K562 (cell line): ENCODE data around the gene AHI1. TPM values are rescaled to one million over a fixed set of nuclear protein-coding genes. Genes with fewer than 3 reads are reported as not detected.
A peak's percentile ranks its signal among the peaks of the same experiment; 100 is the strongest.

Source experiments
- CBX5 ChIP-seq: IDR thresholded peaks from 2 replicates; pipeline ENCODE4 v1.6.1; 2014; ENCODE audit warnings: low read depth, borderline replicate concordance
- CC2D1A ChIP-seq: fragments of 450-650 bp; IDR thresholded peaks from 2 replicates; pipeline ENCODE4 v1.6.1; 2017; ENCODE audit warnings: mild to moderate bottlenecking
- CCNT2 ChIP-seq: IDR thresholded peaks from 2 replicates; pipeline ENCODE4 v1.6.1; 2011; ENCODE audit warnings: borderline replicate concordance, low read depth, mild to moderate bottlenecking, moderate library complexity, mixed read lengths, low read length; ENCODE audit not compliant: insufficient read length; ENCODE audit errors: extremely low read depth
- GTF2E2 ChIP-seq: fragments of 200-800 bp; sonication (Bioruptor generic); IDR thresholded peaks from 2 replicates; pipeline ENCODE4 v1.6.1; 2016; ENCODE audit warnings: missing genetic modification characterization, missing compliant biosample characterization
- HOMEZ ChIP-seq: fragments of 250-450 bp; sonication (Bioruptor Pico); IDR thresholded peaks from 2 replicates; pipeline ENCODE4 v1.4.0; 2020; ENCODE audit warnings: mild to moderate bottlenecking, moderate library complexity
- IFI16 ChIP-seq: fragments of 250-450 bp; sonication (Bioruptor Pico); IDR thresholded peaks from 2 replicates; pipeline ENCODE4 v2.1.2; 2022; ENCODE audit warnings: mild to moderate bottlenecking, inconsistent platforms
- IRF1 ChIP-seq: sonication (generic); formaldehyde crosslinking; IDR thresholded peaks from 2 replicates; pipeline ENCODE4 v1.8.0; 2022; ENCODE audit warnings: missing genetic modification reagents, mild to moderate bottlenecking, borderline replicate concordance
- MAFF ChIP-seq: IDR thresholded peaks from 2 replicates; pipeline ENCODE4 v1.6.1; 2012; ENCODE audit warnings: low read length, improper control_type of control experiment
- MAX ChIP-seq: sonication (generic); formaldehyde crosslinking; IDR thresholded peaks from 2 replicates; pipeline ENCODE4 v1.9.0; 2022; ENCODE audit warnings: mild to moderate bottlenecking, missing genetic modification reagents
- MCM2 ChIP-seq: fragments of 450-650 bp; IDR thresholded peaks from 2 replicates; pipeline ENCODE4 v1.6.1; 2017; ENCODE audit warnings: low read depth, mild to moderate bottlenecking
- MECOM ChIP-seq: fragments of 250-450 bp; sonication (Bioruptor Pico); IDR thresholded peaks from 2 replicates; pipeline ENCODE4 v1.8.0; 2022; ENCODE audit warnings: inconsistent platforms
- RBFOX2 ChIP-seq: fragments of 200-400 bp; formaldehyde crosslinking; IDR thresholded peaks from 2 replicates; pipeline ENCODE4 v1.6.1; 2017; ENCODE audit warnings: low read depth, mild to moderate bottlenecking, low read length, moderate library complexity
- RHOXF2B ChIP-seq: fragments of 250-450 bp; sonication (Bioruptor Pico); conservative IDR thresholded peaks from 2 replicates; pipeline ENCODE4 v1.5.1; 2021
- SMAD4 ChIP-seq: fragments of 250-450 bp; sonication (Bioruptor Pico); conservative IDR thresholded peaks from 2 replicates; pipeline ENCODE4 v1.8.0; 2021; ENCODE audit warnings: inconsistent platforms, mild to moderate bottlenecking, moderate library complexity
- STAT5B ChIP-seq: fragments of 250-450 bp; sonication (Bioruptor Pico); IDR thresholded peaks from 2 replicates; pipeline ENCODE4 v1.8.0; 2021; ENCODE audit warnings: mild to moderate bottlenecking, inconsistent platforms
- TAF9B ChIP-seq: fragments of 450-650 bp; IDR thresholded peaks from 2 replicates; pipeline ENCODE4 v1.6.1; 2018; ENCODE audit warnings: mild to moderate bottlenecking; ENCODE audit not compliant: partially characterized antibody
- TGIF2 ChIP-seq: sonication (generic); formaldehyde crosslinking; IDR thresholded peaks from 2 replicates; pipeline ENCODE4 v1.8.1; 2022; ENCODE audit warnings: mild to moderate bottlenecking, missing genetic modification reagents, moderate library complexity
- TOE1 ChIP-seq, 2 experiments: fragments of 450-650 bp in 1 of 2; sonication (generic) in 1 of 2; formaldehyde crosslinking in 1 of 2; IDR thresholded peaks; 2 replicates each; pipeline versions ENCODE4 v1.7.1 to v1.8.0; 2016 to 2022; ENCODE audit warnings: borderline replicate concordance in 2 of 2, mild to moderate bottlenecking in 2 of 2, antibody characterized with exemption in 1 of 2, inconsistent platforms in 1 of 2, low read depth in 1 of 2, missing genetic modification reagents in 1 of 2, moderate library complexity in 1 of 2
- ZNF384 ChIP-seq: IDR thresholded peaks from 2 replicates; pipeline ENCODE4 v1.6.1; 2012; ENCODE audit warnings: low read depth, low read length, improper control_type of control experiment
- ZNF408 ChIP-seq: fragments of 250-450 bp; sonication (Bioruptor Pico); IDR thresholded peaks from 2 replicates; pipeline ENCODE4 v1.4.0; 2020; ENCODE audit warnings: low read depth, mild to moderate bottlenecking, moderate library complexity
- polyA plus RNA-seq, 8 experiments: library from polyadenylated mRNA; depleted of rRNA in 4 of 8; stranded (reverse) in 5 of 8; unstranded in 3 of 8; fragments of >200 nt; fragmentation: Nextera tagmentation in 2 of 8; fragmentation: Illumina TruSeq in 1 of 8; extraction: Ambion mirVana in 2 of 8; extraction: Trizol in 1 of 8; gene quantifications; 2 replicates each; pipeline versions ENCODE4 v1.2.1 to v1.2.3, GENCODE V29; 2011 to 2014; ENCODE audit warnings: inconsistent platforms in 1 of 8, missing spikeins in 1 of 8
- total RNA-seq, 7 experiments: library from RNA; depleted of rRNA in 6 of 7; stranded (reverse); fragments of >200 nt in 6 of 7; fragmentation: Illumina TruSeq in 2 of 7; extraction: Trizol in 2 of 7; gene quantifications; 2 replicates each; pipeline versions ENCODE4 v1.2.1 to v1.2.3, GENCODE V29; 2011 to 2021; ENCODE audit warnings: low replicate concordance in 1 of 7
- TF ChIP-seq, protein P1 (sequence below): sonication (generic); formaldehyde crosslinking; IDR thresholded peaks from 2 replicates; pipeline ENCODE4 v1.8.0; 2023; ENCODE audit warnings: mild to moderate bottlenecking, missing genetic modification reagents
- TF ChIP-seq, protein P2 (sequence below): sonication (generic); formaldehyde crosslinking; IDR thresholded peaks from 2 replicates; pipeline ENCODE4 v1.8.0; 2022; ENCODE audit warnings: missing genetic modification reagents, mild to moderate bottlenecking, borderline replicate concordance

Gene AHI1
- total and polyA plus RNA-seq, 9 of the 15 experiments (the other 6 are each of a cell fraction or from before 2014, with no cell fraction given): 24.7 to 54.9 (median 32.2) TPM

DNA sequence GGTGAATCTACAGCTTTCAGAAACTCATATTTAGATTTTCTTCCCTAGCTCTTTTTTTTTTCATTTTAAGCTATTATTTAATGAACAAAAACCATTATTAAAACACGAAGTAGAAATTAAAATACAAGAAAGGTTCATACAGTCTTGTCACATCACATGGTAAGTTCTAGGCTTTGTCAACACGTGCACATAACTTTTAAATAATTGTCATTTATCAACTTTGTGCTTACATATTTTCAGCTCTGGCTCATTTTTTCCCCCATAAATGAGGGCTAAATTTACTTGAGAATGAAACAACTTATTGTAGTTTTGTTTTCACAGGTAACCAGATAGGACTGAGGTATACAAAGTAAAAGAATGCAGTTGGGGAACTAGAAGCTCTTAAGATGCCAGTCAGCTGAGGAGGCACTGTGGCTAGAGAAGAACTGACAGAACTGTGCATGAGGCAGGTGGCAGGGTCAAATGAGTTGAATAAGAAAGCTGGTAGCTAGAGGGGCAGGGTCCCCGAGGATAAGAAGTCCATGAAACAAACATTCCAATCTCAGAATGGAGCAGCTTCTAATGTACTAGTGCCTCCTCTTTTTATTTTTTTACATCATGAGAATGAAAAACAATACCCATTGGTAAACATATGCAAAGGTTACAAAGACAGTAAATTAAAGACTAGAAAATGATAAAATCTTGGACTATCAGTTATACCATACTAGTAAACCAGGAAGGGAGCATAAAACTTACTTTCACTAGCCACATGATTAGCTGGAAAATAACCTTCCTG is 174.9 kb downstream of the AHI1 start (continued):
- TF ChIP-seq IRF1: 0 out of 2 replicates have a peak, but pooled peaks have one; percentile 5
- TF ChIP-seq TAF9B: no peak
- no peak for TF ChIP-seq IFI16 (CRISPR knock-in tag)
- TF ChIP-seq ZNF408 (CRISPR knock-in tag): no peak
- TF ChIP-seq CCNT2: no peak
- TF ChIP-seq, protein P1, sequence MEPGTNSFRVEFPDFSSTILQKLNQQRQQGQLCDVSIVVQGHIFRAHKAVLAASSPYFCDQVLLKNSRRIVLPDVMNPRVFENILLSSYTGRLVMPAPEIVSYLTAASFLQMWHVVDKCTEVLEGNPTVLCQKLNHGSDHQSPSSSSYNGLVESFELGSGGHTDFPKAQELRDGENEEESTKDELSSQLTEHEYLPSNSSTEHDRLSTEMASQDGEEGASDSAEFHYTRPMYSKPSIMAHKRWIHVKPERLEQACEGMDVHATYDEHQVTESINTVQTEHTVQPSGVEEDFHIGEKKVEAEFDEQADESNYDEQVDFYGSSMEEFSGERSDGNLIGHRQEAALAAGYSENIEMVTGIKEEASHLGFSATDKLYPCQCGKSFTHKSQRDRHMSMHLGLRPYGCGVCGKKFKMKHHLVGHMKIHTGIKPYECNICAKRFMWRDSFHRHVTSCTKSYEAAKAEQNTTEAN: no peak
- TF ChIP-seq SMAD4 (CRISPR knock-in tag): no peak
- no peak for TF ChIP-seq HOMEZ
- TF ChIP-seq MECOM (CRISPR knock-in tag): no peak
- TF ChIP-seq TGIF2 (CRISPR knock-in tag): no peak
- no peak for TF ChIP-seq MAFF
- no peak for TF ChIP-seq CBX5
- TF ChIP-seq GTF2E2 (tag): no peak; the same call in 1 of the 2 replicates
- no peak for TF ChIP-seq RHOXF2B
- peak; percentile 57; the same call in 1 of the 2 replicates for TF ChIP-seq ZNF384
- TF ChIP-seq MCM2: no peak
- peak; percentile 39 for TF ChIP-seq RBFOX2
- no peak for TF ChIP-seq STAT5B (CRISPR knock-in tag)
- TF ChIP-seq CC2D1A: no peak
- TF ChIP-seq, protein P2, sequence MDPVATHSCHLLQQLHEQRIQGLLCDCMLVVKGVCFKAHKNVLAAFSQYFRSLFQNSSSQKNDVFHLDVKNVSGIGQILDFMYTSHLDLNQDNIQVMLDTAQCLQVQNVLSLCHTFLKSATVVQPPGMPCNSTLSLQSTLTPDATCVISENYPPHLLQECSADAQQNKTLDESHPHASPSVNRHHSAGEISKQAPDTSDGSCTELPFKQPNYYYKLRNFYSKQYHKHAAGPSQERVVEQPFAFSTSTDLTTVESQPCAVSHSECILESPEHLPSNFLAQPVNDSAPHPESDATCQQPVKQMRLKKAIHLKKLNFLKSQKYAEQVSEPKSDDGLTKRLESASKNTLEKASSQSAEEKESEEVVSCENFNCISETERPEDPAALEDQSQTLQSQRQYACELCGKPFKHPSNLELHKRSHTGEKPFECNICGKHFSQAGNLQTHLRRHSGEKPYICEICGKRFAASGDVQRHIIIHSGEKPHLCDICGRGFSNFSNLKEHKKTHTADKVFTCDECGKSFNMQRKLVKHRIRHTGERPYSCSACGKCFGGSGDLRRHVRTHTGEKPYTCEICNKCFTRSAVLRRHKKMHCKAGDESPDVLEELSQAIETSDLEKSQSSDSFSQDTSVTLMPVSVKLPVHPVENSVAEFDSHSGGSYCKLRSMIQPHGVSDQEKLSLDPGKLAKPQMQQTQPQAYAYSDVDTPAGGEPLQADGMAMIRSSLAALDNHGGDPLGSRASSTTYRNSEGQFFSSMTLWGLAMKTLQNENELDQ (CRISPR knock-in tag): no peak
- TF ChIP-seq TOE1 (IDR thresholded peaks at IDR 0.05; ENCODE audit: borderline replicate concordance): no peak
- no peak for TF ChIP-seq TOE1 (CRISPR knock-in tag; IDR thresholded peaks at IDR 0.05; ENCODE audit: borderline replicate concordance, low read depth)
- TF ChIP-seq MAX (CRISPR knock-in tag): no peak
